Neural progenitor cell (in vitro differentiated cells): ENCODE results near the gene PTPRN2.

Experiments used
- CTCF ChIP-seq: fragments of 200-600 bp; sonication (generic); IDR thresholded peaks from 2 replicates; pipeline ENCODE4 v1.5.1; 2017; ENCODE audit warnings: antibody characterized with exemption, mild to moderate bottlenecking
- EZH2 ChIP-seq: fragments of 200-600 bp; sonication (generic); IDR thresholded peaks from 2 replicates; pipeline ENCODE4 v1.6.1; 2017; ENCODE audit warnings: antibody characterized with exemption, mild to moderate bottlenecking, moderate library complexity

- TF ChIP-seq EZH2, result no peak
- TF ChIP-seq CTCF, result no peak
These were observed 760.4 kb downstream of the PTPRN2 start for GRCh38 chr7:157827045-157827862.
